Lower leg skin (tissue), 3 donors: ENCODE data around the gene MACROD1.

Experiments used
- CTCF ChIP-seq, 3 donors: fragments of 450-650 bp; IDR thresholded peaks; one replicate each; pipeline ENCODE4 v1.5.1; 2016; ENCODE audit warnings: antibody characterized with exemption in 3 of 3, mild to moderate bottlenecking in 3 of 3, moderate library complexity in 2 of 3
- POLR2A ChIP-seq, 2 donors: fragments of 450-650 bp; IDR thresholded peaks; one replicate each; pipeline ENCODE4 v1.6.1; 2016 to 2017; ENCODE audit warnings: antibody characterized with exemption in 2 of 2, mild to moderate bottlenecking in 1 of 2, moderate library complexity in 1 of 2

- no peak for TF ChIP-seq CTCF (IDR thresholded peaks at IDR 0.05)
- TF ChIP-seq POLR2A (IDR thresholded peaks at IDR 0.05): no peak
Observed at GRCh38 chr11:63970902-63971301, 195.0 kb downstream of the MACROD1 start.
